Measurements from ENCODE around the gene SPPL3. TPM values are rescaled to one million over a fixed set of nuclear protein-coding genes. Genes with fewer than 3 reads are reported as not detected.

The SPPL3 gene
- total RNA-seq, 1 experiment from 2014 or later, result 32.5 TPM

- no peak for ATAC-seq
- ChIA-PET CTCF (interaction anchor here (1.8 kb wide), 1 partner anchor 207 kb away, joined by 4 read pairs; no protein-coding TSS in a partner anchor), POLR2A (no interaction called here)
- Mint-ChIP-seq H3K4me1 (peaks cover 30% of the 10 kb centered on the region), H3K27ac (no peak overlapping the region; the same call in 1 of the 2 replicates), H3K27me3 (ENCODE audit: low read depth) (no peaks in the 10 kb centered on the region), H3K4me3 (no peak overlapping the region), H3K9me3 (peaks cover 25% of the 10 kb centered on the region), H3K36me3 (peaks cover 28% of the 10 kb centered on the region)
- DNase-seq (ENCODE audit: low spot score), result no peak
- no peak for TF ChIP-seq AR (CRISPR knock-in tag; IDR thresholded peaks at IDR 0.05)
- no peak for TF ChIP-seq MXD4 (CRISPR knock-in tag; IDR thresholded peaks at IDR 0.05; ENCODE audit: borderline replicate concordance)
- no peak for TF ChIP-seq TP53 (CRISPR knock-in tag; IDR thresholded peaks at IDR 0.05)
- TF ChIP-seq ATF6 (CRISPR knock-in tag; IDR thresholded peaks at IDR 0.05), result no peak
- no peak for TF ChIP-seq ATF2 (CRISPR knock-in tag; IDR thresholded peaks at IDR 0.05; ENCODE audit: borderline replicate concordance, low read depth)
These were observed 105.5 kb downstream of the SPPL3 start for GRCh38 chr12:120798696-120799095.

- TF ChIP-seq HMGA2 (CRISPR knock-in tag; IDR thresholded peaks at IDR 0.05), result no peak
- no peak for TF ChIP-seq PREB (CRISPR knock-in tag; IDR thresholded peaks at IDR 0.05; ENCODE audit: borderline replicate concordance)
- TF ChIP-seq PRDM15 (CRISPR knock-in tag; IDR thresholded peaks at IDR 0.05), result no peak
- TF ChIP-seq ATF3 (CRISPR knock-in tag; conservative IDR thresholded peaks at IDR 0.05), result no peak
- no peak for TF ChIP-seq CREB1 (CRISPR knock-in tag; IDR thresholded peaks at IDR 0.05)
- no peak for TF ChIP-seq STAT6 (CRISPR knock-in tag; conservative IDR thresholded peaks at IDR 0.05; ENCODE audit: low read depth)
- TF ChIP-seq NFYB (CRISPR knock-in tag; conservative IDR thresholded peaks at IDR 0.05; ENCODE audit: low read depth), result no peak
- TF ChIP-seq ATF6 (CRISPR knock-in tag; IDR thresholded peaks at IDR 0.05), result no peak
- no peak for TF ChIP-seq ZNF121 (CRISPR knock-in tag; IDR thresholded peaks at IDR 0.05)
- no peak for TF ChIP-seq CREM (CRISPR knock-in tag; IDR thresholded peaks at IDR 0.05)
- TF ChIP-seq FOXJ3 (CRISPR knock-in tag; IDR thresholded peaks at IDR 0.05; ENCODE audit: borderline replicate concordance), result no peak
- CTCF ChIA-PET, result no interaction called here
- Mint-ChIP-seq H3K4me3 (no peak overlapping the region), H3K27me3 (ENCODE audit: low read depth) (no peaks in the 10 kb centered on the region), H3K36me3 (peaks cover 28% of the 10 kb centered on the region), H3K9me3 (peaks cover 25% of the 10 kb centered on the region), H3K4me1 (peaks cover 27% of the 10 kb centered on the region), H3K27ac (no peak overlapping the region)
- DNase-seq (ENCODE audit: low spot score) (no peak), ATAC-seq (no peak)
- POLR2A ChIA-PET, result no interaction called here
These were observed 106.2 kb downstream of the SPPL3 start for GRCh38 chr12:120797677-120798642.
